BE2C (cell line): Measurements from ENCODE around the gene TP53I13.

Experiments
- DNase-seq: peaks from one replicate; pipeline ENCODE4 v3.0.0-alpha.2; 2020
- H3K27me3 ChIP-seq: fragments of 250-450 bp; sonication (Bioruptor Pico); 2 replicates; pipeline ENCODE4 v1.5.1; 2020; ENCODE audit warnings: mild to moderate bottlenecking
- H3K36me3 ChIP-seq: fragments of 250-450 bp; sonication (Bioruptor Pico); 2 replicates; pipeline ENCODE4 v1.5.1; 2020; ENCODE audit warnings: mild to moderate bottlenecking
- H3K4me1 ChIP-seq: fragments of 250-450 bp; sonication (Bioruptor Pico); 2 replicates; pipeline ENCODE4 v1.5.1; 2020
- H3K4me3 ChIP-seq: 2 replicates; pipeline ENCODE4 v1.5.1; 2011; ENCODE audit warnings: low read depth, low read length
- H3K9me3 ChIP-seq: fragments of 250-450 bp; sonication (Bioruptor Pico); 2 replicates; pipeline ENCODE4 v1.5.1; 2020
- CTCF ChIP-seq: IDR thresholded peaks from 2 replicates; pipeline ENCODE4 v1.5.1; 2012; ENCODE audit warnings: mild to moderate bottlenecking, low read depth, low read length

Gene TP53I13

DNA sequence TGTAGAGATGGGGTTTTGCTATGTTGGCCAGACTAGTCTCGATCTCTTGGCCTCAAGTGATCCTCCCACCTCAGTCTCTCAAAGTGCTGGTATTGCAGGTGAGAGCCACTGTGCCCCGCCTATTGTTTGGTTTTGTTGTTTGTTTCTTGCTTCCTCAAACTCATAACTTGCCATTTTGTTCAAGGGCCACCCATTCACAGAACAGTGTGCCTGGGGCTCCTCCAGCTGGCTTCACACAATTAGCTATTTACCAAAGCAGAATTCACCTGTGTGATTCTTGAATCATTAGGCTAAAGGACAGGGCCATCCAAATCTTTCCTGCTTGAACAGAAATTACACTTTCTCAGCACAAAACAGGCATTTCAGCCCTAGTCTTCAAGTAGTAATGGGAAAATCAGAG is 8.9 kb upstream of the TP53I13 start:
- TF ChIP-seq CTCF: no peak
- H3K4me1 ChIP-seq: no peaks in the 10 kb centered on the region
- H3K9me3 ChIP-seq: no peaks in the 10 kb centered on the region
- no peaks in the 10 kb centered on the region for H3K27me3 ChIP-seq
- no peak overlapping the region for H3K4me3 ChIP-seq
- no peaks in the 10 kb centered on the region for H3K36me3 ChIP-seq
- no peak for DNase-seq

GRCh38 chr17:29560316-29560715 is 8.2 kb upstream of the TP53I13 start:
- no peak for TF ChIP-seq CTCF
- Histone ChIP-seq H3K9me3 (no peaks in the 10 kb centered on the region), H3K4me1 (no peaks in the 10 kb centered on the region), H3K36me3 (no peaks in the 10 kb centered on the region), H3K4me3 (no peak overlapping the region), H3K27me3 (no peaks in the 10 kb centered on the region)
- no peak for DNase-seq

GRCh38 chr17:29561554-29562517 is 6.7 kb upstream of the TP53I13 start:
- no peak for DNase-seq

GRCh38 chr17:29562615-29563014 is 5.9 kb upstream of the TP53I13 start:
- Histone ChIP-seq H3K4me1 (no peaks in the 10 kb centered on the region), H3K4me3 (no peak overlapping the region), H3K9me3 (no peaks in the 10 kb centered on the region), H3K36me3 (no peaks in the 10 kb centered on the region), H3K27me3 (peaks cover 19% of the 10 kb centered on the region)
- no peak for DNase-seq
- TF ChIP-seq CTCF: no peak

More at GRCh38 chr17:29561554-29562517, 6.7 kb upstream of the TP53I13 start:
- Histone ChIP-seq H3K27me3 (peaks cover 15% of the 10 kb centered on the region), H3K4me1 (no peaks in the 10 kb centered on the region), H3K36me3 (no peaks in the 10 kb centered on the region), H3K9me3 (no peaks in the 10 kb centered on the region), H3K4me3 (no peak overlapping the region)
- TF ChIP-seq CTCF: no peak

GRCh38 chr17:29563816-29564215 is 4.7 kb upstream of the TP53I13 start:
- Histone ChIP-seq H3K9me3 (no peaks in the 10 kb centered on the region), H3K4me3 (no peak overlapping the region), H3K36me3 (no peaks in the 10 kb centered on the region), H3K4me1 (no peaks in the 10 kb centered on the region), H3K27me3 (peaks cover 20% of the 10 kb centered on the region)
- DNase-seq: no peak
- TF ChIP-seq CTCF: no peak
